ENCODE results near the gene TBPL2.

DNA sequence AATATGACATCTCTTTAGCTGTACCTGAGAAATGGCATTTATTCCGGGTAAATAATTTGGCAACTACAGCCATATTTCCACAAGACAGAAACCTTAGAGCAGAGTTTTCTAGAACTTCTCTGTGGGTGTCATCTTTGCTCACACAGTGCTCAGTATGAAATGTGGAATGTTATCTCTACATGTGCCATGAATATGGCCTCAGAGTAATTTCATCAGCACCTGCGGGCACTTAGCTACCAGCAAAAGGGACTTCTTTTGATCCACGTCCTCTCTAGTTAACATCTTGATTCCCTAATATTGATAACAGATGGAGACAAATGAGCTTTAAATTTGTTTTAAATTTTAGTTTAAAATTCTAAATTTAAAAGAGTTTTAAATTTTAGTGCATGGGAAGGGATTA, 25.9 kb downstream of the TBPL2 start:
- no peak for TF ChIP-seq TCF7L2 (IDR thresholded peaks at IDR 0.05; ENCODE audit: borderline replicate concordance, low read depth, low read length)
- TF ChIP-seq ZNF341 (tag by site-specific recombination; IDR thresholded peaks at IDR 0.05; ENCODE audit: low read depth) = no peak
- TF ChIP-seq, protein P1, sequence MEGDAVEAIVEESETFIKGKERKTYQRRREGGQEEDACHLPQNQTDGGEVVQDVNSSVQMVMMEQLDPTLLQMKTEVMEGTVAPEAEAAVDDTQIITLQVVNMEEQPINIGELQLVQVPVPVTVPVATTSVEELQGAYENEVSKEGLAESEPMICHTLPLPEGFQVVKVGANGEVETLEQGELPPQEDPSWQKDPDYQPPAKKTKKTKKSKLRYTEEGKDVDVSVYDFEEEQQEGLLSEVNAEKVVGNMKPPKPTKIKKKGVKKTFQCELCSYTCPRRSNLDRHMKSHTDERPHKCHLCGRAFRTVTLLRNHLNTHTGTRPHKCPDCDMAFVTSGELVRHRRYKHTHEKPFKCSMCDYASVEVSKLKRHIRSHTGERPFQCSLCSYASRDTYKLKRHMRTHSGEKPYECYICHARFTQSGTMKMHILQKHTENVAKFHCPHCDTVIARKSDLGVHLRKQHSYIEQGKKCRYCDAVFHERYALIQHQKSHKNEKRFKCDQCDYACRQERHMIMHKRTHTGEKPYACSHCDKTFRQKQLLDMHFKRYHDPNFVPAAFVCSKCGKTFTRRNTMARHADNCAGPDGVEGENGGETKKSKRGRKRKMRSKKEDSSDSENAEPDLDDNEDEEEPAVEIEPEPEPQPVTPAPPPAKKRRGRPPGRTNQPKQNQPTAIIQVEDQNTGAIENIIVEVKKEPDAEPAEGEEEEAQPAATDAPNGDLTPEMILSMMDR (tag by site-specific recombination; IDR thresholded peaks at IDR 0.05) = no peak
- TF ChIP-seq ZNF146 (tag by site-specific recombination; IDR thresholded peaks at IDR 0.05) = no peak
- TF ChIP-seq, protein P2, sequence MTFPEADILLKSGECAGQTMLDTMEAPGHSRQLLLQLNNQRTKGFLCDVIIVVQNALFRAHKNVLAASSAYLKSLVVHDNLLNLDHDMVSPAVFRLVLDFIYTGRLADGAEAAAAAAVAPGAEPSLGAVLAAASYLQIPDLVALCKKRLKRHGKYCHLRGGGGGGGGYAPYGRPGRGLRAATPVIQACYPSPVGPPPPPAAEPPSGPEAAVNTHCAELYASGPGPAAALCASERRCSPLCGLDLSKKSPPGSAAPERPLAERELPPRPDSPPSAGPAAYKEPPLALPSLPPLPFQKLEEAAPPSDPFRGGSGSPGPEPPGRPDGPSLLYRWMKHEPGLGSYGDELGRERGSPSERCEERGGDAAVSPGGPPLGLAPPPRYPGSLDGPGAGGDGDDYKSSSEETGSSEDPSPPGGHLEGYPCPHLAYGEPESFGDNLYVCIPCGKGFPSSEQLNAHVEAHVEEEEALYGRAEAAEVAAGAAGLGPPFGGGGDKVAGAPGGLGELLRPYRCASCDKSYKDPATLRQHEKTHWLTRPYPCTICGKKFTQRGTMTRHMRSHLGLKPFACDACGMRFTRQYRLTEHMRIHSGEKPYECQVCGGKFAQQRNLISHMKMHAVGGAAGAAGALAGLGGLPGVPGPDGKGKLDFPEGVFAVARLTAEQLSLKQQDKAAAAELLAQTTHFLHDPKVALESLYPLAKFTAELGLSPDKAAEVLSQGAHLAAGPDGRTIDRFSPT (tag by site-specific recombination; IDR thresholded peaks at IDR 0.05) = no peak
- TF ChIP-seq, protein P3, sequence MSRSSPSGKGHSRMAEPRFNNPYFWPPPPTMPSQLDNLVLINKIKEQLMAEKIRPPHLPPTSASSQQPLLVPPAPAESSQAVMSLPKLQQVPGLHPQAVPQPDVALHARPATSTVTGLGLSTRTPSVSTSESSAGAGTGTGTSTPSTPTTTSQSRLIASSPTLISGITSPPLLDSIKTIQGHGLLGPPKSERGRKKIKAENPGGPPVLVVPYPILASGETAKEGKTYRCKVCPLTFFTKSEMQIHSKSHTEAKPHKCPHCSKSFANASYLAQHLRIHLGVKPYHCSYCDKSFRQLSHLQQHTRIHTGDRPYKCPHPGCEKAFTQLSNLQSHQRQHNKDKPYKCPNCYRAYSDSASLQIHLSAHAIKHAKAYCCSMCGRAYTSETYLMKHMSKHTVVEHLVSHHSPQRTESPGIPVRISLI (tag by site-specific recombination; IDR thresholded peaks at IDR 0.05) = no peak
- TF ChIP-seq, protein P4, sequence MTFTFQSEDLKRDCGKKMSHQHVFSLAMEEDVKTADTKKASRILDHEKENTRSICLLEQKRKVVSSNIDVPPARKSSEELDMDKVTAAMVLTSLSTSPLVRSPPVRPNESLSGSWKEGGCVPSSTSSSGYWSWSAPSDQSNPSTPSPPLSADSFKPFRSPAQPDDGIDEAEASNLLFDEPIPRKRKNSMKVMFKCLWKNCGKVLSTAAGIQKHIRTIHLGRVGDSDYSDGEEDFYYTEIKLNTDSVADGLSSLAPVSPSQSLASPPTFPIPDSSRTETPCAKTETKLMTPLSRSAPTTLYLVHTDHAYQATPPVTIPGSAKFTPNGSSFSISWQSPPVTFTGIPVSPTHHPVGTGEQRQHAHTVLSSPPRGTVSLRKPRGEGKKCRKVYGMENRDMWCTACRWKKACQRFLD (tag by site-specific recombination; IDR thresholded peaks at IDR 0.05) = no peak
- no peak for TF ChIP-seq ZNF24 (tag by site-specific recombination; IDR thresholded peaks at IDR 0.05)
- TF ChIP-seq ZNF785 (tag by site-specific recombination; IDR thresholded peaks at IDR 0.05) = no peak
- TF ChIP-seq, protein P5, sequence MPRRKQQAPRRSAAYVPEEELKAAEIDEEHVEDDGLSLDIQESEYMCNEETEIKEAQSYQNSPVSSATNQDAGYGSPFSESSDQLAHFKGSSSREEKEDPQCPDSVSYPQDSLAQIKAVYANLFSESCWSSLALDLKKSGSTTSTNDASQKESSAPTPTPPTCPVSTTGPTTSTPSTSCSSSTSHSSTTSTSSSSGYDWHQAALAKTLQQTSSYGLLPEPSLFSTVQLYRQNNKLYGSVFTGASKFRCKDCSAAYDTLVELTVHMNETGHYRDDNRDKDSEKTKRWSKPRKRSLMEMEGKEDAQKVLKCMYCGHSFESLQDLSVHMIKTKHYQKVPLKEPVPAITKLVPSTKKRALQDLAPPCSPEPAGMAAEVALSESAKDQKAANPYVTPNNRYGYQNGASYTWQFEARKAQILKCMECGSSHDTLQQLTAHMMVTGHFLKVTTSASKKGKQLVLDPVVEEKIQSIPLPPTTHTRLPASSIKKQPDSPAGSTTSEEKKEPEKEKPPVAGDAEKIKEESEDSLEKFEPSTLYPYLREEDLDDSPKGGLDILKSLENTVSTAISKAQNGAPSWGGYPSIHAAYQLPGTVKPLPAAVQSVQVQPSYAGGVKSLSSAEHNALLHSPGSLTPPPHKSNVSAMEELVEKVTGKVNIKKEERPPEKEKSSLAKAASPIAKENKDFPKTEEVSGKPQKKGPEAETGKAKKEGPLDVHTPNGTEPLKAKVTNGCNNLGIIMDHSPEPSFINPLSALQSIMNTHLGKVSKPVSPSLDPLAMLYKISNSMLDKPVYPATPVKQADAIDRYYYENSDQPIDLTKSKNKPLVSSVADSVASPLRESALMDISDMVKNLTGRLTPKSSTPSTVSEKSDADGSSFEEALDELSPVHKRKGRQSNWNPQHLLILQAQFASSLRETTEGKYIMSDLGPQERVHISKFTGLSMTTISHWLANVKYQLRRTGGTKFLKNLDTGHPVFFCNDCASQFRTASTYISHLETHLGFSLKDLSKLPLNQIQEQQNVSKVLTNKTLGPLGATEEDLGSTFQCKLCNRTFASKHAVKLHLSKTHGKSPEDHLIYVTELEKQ (tag by site-specific recombination; IDR thresholded peaks at IDR 0.05; ENCODE audit: borderline replicate concordance) = no peak
- TF ChIP-seq SCRT1 (tag by site-specific recombination; IDR thresholded peaks at IDR 0.05; ENCODE audit: borderline replicate concordance) = no peak
- TF ChIP-seq, protein P6, sequence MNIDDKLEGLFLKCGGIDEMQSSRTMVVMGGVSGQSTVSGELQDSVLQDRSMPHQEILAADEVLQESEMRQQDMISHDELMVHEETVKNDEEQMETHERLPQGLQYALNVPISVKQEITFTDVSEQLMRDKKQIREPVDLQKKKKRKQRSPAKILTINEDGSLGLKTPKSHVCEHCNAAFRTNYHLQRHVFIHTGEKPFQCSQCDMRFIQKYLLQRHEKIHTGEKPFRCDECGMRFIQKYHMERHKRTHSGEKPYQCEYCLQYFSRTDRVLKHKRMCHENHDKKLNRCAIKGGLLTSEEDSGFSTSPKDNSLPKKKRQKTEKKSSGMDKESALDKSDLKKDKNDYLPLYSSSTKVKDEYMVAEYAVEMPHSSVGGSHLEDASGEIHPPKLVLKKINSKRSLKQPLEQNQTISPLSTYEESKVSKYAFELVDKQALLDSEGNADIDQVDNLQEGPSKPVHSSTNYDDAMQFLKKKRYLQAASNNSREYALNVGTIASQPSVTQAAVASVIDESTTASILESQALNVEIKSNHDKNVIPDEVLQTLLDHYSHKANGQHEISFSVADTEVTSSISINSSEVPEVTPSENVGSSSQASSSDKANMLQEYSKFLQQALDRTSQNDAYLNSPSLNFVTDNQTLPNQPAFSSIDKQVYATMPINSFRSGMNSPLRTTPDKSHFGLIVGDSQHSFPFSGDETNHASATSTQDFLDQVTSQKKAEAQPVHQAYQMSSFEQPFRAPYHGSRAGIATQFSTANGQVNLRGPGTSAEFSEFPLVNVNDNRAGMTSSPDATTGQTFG (tag by site-specific recombination; IDR thresholded peaks at IDR 0.05; ENCODE audit: borderline replicate concordance) = no peak
- no peak for TF ChIP-seq ZNF350 (tag by site-specific recombination; IDR thresholded peaks at IDR 0.05)
